ENCODE measurements around the gene CELF2.

- TF ChIP-seq POLR2A (IDR thresholded peaks at IDR 0.05) (no peak), CTCF (IDR thresholded peaks at IDR 0.05 in 4 of 5, conservative IDR thresholded peaks at IDR 0.05 in 1 of 5) (no peak)
Measured at GRCh38 chr10:11076221-11076620, 58.5 kb downstream of the CELF2 start.
